GM23248 (cell line): ENCODE measurements around the gene MYO7B.

Experiments used
- EZH2 ChIP-seq: fragments of 200-600 bp; sonication (generic); IDR thresholded peaks from 2 replicates; pipeline ENCODE4 v1.6.1; 2018; ENCODE audit warnings: antibody characterized with exemption, mild to moderate bottlenecking; ENCODE audit not compliant: insufficient read depth, poor library complexity, severe bottlenecking
- EZH2phosphoT487 ChIP-seq: fragments of 200-600 bp; sonication (generic); IDR thresholded peaks from 2 replicates; pipeline ENCODE4 v1.6.1; 2018; ENCODE audit warnings: antibody characterized with exemption, moderate library complexity, mild to moderate bottlenecking, low read depth; ENCODE audit not compliant: insufficient read depth

DNA sequence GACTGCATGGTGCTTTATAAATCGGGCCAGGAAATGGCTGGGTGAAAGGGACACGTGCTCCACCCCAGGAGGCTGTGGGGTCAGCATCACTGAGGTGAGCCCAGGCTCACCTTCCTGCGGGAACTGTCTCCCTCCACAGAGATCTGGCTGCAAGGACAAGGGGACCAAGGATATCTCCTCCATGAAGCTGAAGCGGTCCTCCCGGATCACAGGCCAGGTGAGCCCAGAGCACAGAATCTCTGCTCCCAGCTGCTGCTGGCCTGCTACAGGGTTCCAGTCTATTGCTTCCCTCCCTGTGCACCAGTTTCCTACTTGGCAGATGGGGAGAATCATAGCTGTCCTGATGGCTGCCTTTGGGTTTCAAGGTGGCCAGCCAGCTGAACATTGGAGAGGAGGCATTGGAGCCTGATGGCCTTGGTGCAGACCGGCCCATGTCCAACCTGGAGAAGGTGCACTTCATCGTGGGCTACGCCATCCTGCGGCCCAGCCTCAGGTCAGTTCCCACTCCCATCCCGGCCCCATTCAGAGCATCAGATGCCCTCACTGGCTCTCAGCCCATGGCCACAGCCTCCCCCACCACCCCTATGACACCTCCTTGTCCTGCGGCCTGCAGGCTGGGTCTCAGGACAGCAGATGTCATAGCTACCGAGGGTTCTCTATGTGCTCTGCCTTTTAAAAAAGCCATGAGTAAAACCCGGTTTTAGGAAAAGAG, 76.8 kb downstream of the MYO7B start:
- TF ChIP-seq EZH2 (no peak), EZH2phosphoT487 (no peak)
